DOHH2 (cell line): ENCODE results near the gene NFE2L3.

Experiments
- H3F3A ChIP-seq: fragments of 200-600 bp; sonication (generic), shearing (Covaris generic); 2 replicates; pipeline ENCODE4 v1.6.0; 2016; ENCODE audit warnings: antibody characterized with exemption, mild to moderate bottlenecking; ENCODE audit not compliant: control insufficient read depth, insufficient read depth
- H3K27ac ChIP-seq: fragments of 200-600 bp; sonication (generic); 2 replicates; pipeline ENCODE4 v1.5.1; 2014; ENCODE audit warnings: low read depth, mild to moderate bottlenecking, low read length, moderate library complexity
- H3K27me3 ChIP-seq: fragments of 200-600 bp; sonication (generic); 2 replicates; pipeline ENCODE4 v1.6.1; 2014; ENCODE audit warnings: mild to moderate bottlenecking, low read length, mixed read lengths; ENCODE audit not compliant: control insufficient read depth
- H3K36me3 ChIP-seq: fragments of 200-600 bp; sonication (generic); 2 replicates; pipeline ENCODE4 v1.6.1; 2014; ENCODE audit warnings: mild to moderate bottlenecking, low read length, moderate library complexity, mixed read lengths; ENCODE audit not compliant: control insufficient read depth
- H3K4me1 ChIP-seq: fragments of 200-600 bp; sonication (generic); 2 replicates; pipeline ENCODE4 v1.6.1; 2014; ENCODE audit warnings: mild to moderate bottlenecking, low read length, mixed read lengths; ENCODE audit not compliant: control insufficient read depth
- H3K4me2 ChIP-seq: fragments of 200-600 bp; sonication (generic); 2 replicates; pipeline ENCODE4 v1.6.0; 2014; ENCODE audit warnings: mild to moderate bottlenecking, low read length, moderate library complexity
- H3K4me3 ChIP-seq: fragments of 200-600 bp; sonication (generic); 2 replicates; pipeline ENCODE4 v1.5.1; 2014; ENCODE audit warnings: mild to moderate bottlenecking, low read length, mixed read lengths
- H3K79me2 ChIP-seq: fragments of 200-600 bp; sonication (generic); 2 replicates; pipeline ENCODE4 v1.6.1; 2014; ENCODE audit warnings: mild to moderate bottlenecking, low read length, mixed read lengths; ENCODE audit not compliant: control insufficient read depth
- H3K9me2 ChIP-seq: fragments of 200-600 bp; sonication (generic); replicated peaks from 2 replicates; pipeline ENCODE4 v1.6.1; 2014; ENCODE audit warnings: mild to moderate bottlenecking, low read length, mixed read lengths; ENCODE audit not compliant: control insufficient read depth
- H3K9me3 ChIP-seq: fragments of 200-600 bp; sonication (generic); 2 replicates; pipeline ENCODE4 v1.6.1; 2014; ENCODE audit warnings: antibody characterized with exemption, low read length, mixed read lengths; ENCODE audit not compliant: control insufficient read depth, insufficient read depth
- H4K20me1 ChIP-seq: fragments of 200-600 bp; sonication (generic); 2 replicates; pipeline ENCODE4 v1.6.0; 2014; ENCODE audit warnings: low read depth, mild to moderate bottlenecking, antibody characterized with exemption, low read length, moderate library complexity; ENCODE audit not compliant: control insufficient read depth, insufficient read depth
- CTCF ChIP-seq: fragments of 200-600 bp; sonication (generic); IDR thresholded peaks from one replicate; pipeline ENCODE4 v1.5.1; 2014; ENCODE audit warnings: antibody characterized with exemption, mild to moderate bottlenecking, low read depth, low read length; ENCODE audit not compliant: poor library complexity, severe bottlenecking
- EZH2phosphoT487 ChIP-seq: fragments of 200-600 bp; sonication (generic); IDR thresholded peaks from 2 replicates; pipeline ENCODE4 v1.6.1; 2017; ENCODE audit warnings: borderline replicate concordance, mild to moderate bottlenecking, antibody characterized with exemption, low read length, moderate library complexity, mixed read lengths

Gene NFE2L3

GRCh38 chr7:26202019-26202990 lies 50.3 kb downstream of the NFE2L3 start:
- peaks cover 91% of the 10 kb centered on the region for H3K79me2 ChIP-seq
- no peaks in the 10 kb centered on the region for H3K9me2 ChIP-seq
- H3K4me2 ChIP-seq, result peak overlapping the region; percentile 65
- peak overlapping the region; percentile 93 for H3K4me3 ChIP-seq
- peaks cover 68% of the 10 kb centered on the region for H4K20me1 ChIP-seq
- peak overlapping the region; percentile 96 for H3K27ac ChIP-seq
- H3K27me3 ChIP-seq, result no peaks in the 10 kb centered on the region
- TF ChIP-seq CTCF, result no peak
- TF ChIP-seq EZH2phosphoT487, result no peak
- peaks cover 90% of the 10 kb centered on the region for H3K36me3 ChIP-seq
- no peaks in the 10 kb centered on the region for H3K9me3 ChIP-seq
- H3F3A ChIP-seq, result peaks cover 49% of the 10 kb centered on the region
- peaks cover 44% of the 10 kb centered on the region for H3K4me1 ChIP-seq

GRCh38 chr7:26203016-26203415 lies 51.0 kb downstream of the NFE2L3 start:
- Histone ChIP-seq H3K4me2 (peak overlapping the region; percentile 65), H3K4me3 (peak overlapping the region; percentile 93), H3K4me1 (peaks cover 39% of the 10 kb centered on the region), H3K79me2 (peaks cover 91% of the 10 kb centered on the region), H3K27ac (peak overlapping the region; percentile 96), H3F3A (peaks cover 45% of the 10 kb centered on the region), H3K9me2 (no peaks in the 10 kb centered on the region), H3K36me3 (peaks cover 90% of the 10 kb centered on the region), H4K20me1 (peaks cover 65% of the 10 kb centered on the region), H3K27me3 (no peaks in the 10 kb centered on the region), H3K9me3 (no peaks in the 10 kb centered on the region)
- TF ChIP-seq CTCF, result no peak
- no peak for TF ChIP-seq EZH2phosphoT487

- H3K79me2 ChIP-seq, result peaks cover 69% of the 10 kb centered on the region
- H3F3A ChIP-seq, result peaks cover 62% of the 10 kb centered on the region
- H3K27me3 ChIP-seq, result no peaks in the 10 kb centered on the region
- peaks cover 96% of the 10 kb centered on the region for H3K36me3 ChIP-seq
- peaks cover 39% of the 10 kb centered on the region for H3K4me1 ChIP-seq
- no peak overlapping the region for H3K27ac ChIP-seq
- H3K9me3 ChIP-seq, result no peaks in the 10 kb centered on the region
- TF ChIP-seq EZH2phosphoT487 (no peak), CTCF (no peak)
- no peaks in the 10 kb centered on the region for H3K9me2 ChIP-seq
- peaks cover 56% of the 10 kb centered on the region for H4K20me1 ChIP-seq
- H3K4me3 ChIP-seq, result no peak overlapping the region
- H3K4me2 ChIP-seq, result no peak overlapping the region
These were observed 56.0 kb downstream of the NFE2L3 start for GRCh38 chr7:26208040-26208439.
